ENCODE results near the gene DPYSL3. TPM values are rescaled to one million over a fixed set of nuclear protein-coding genes. Genes with fewer than 3 reads are reported as not detected.

DPYSL3 gene
- total and polyA plus RNA-seq, 4 donors = 0.35 to 3.6 (median 1.7) TPM

- no peak overlapping the region for H3K4me3 ChIP-seq (ENCODE audit: low read depth in 1 of 3, low read length in 3 of 3)
Measured at GRCh38 chr5:147400881-147401280, 109.0 kb downstream of the DPYSL3 start.

GRCh38 chr5:147400126-147400809 is 109.6 kb downstream of the DPYSL3 start:
- TF ChIP-seq FOXA2 (IDR thresholded peaks at IDR 0.05) (no peak), EGR1 (IDR thresholded peaks at IDR 0.05; ENCODE audit: low read depth in 2 of 2) (no peak), TAF1 (conservative IDR thresholded peaks at IDR 0.05) (no peak), GABPA (IDR thresholded peaks at IDR 0.05 in 1 of 2, conservative IDR thresholded peaks at IDR 0.05 in 1 of 2) (no peak), HNF4A (conservative IDR thresholded peaks at IDR 0.05) (no peak), RXRA (IDR thresholded peaks at IDR 0.05) (no peak), YY1 (IDR thresholded peaks at IDR 0.05) (no peak), NR2F2 (IDR thresholded peaks at IDR 0.05) (no peak), ZBTB33 (IDR thresholded peaks at IDR 0.05) (no peak), RAD21 (IDR thresholded peaks at IDR 0.05) (no peak), SP1 (IDR thresholded peaks at IDR 0.05) (no peak), REST (IDR thresholded peaks at IDR 0.05) (no peak), HNF4G (IDR thresholded peaks at IDR 0.05) (no peak), MAX (IDR thresholded peaks at IDR 0.05) (no peak), FOXA1 (IDR thresholded peaks at IDR 0.05) (no peak)
- TF ChIP-seq, protein P1, sequence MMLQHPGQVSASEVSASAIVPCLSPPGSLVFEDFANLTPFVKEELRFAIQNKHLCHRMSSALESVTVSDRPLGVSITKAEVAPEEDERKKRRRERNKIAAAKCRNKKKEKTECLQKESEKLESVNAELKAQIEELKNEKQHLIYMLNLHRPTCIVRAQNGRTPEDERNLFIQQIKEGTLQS (IDR thresholded peaks at IDR 0.05) = no peak
- TF ChIP-seq, protein P2, sequence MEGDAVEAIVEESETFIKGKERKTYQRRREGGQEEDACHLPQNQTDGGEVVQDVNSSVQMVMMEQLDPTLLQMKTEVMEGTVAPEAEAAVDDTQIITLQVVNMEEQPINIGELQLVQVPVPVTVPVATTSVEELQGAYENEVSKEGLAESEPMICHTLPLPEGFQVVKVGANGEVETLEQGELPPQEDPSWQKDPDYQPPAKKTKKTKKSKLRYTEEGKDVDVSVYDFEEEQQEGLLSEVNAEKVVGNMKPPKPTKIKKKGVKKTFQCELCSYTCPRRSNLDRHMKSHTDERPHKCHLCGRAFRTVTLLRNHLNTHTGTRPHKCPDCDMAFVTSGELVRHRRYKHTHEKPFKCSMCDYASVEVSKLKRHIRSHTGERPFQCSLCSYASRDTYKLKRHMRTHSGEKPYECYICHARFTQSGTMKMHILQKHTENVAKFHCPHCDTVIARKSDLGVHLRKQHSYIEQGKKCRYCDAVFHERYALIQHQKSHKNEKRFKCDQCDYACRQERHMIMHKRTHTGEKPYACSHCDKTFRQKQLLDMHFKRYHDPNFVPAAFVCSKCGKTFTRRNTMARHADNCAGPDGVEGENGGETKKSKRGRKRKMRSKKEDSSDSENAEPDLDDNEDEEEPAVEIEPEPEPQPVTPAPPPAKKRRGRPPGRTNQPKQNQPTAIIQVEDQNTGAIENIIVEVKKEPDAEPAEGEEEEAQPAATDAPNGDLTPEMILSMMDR (IDR thresholded peaks at IDR 0.05; ENCODE audit: low read depth, low read length, missing input control) = no peak
- no peaks in the 10 kb centered on the region for H3K4me1 ChIP-seq (ENCODE audit: control insufficient read depth in 4 of 4, insufficient read depth in 4 of 4, low read length in 3 of 4)
- H3K4me3 ChIP-seq (ENCODE audit: low read depth in 1 of 3, low read length in 3 of 3) = no peak overlapping the region
- no peak for DNase-seq (ENCODE audit: low spot score)
- H3K36me3 ChIP-seq (ENCODE audit: control insufficient read depth in 4 of 4, insufficient read depth in 3 of 4, low read depth in 1 of 4, low read length in 3 of 4) = no peaks in the 10 kb centered on the region
- 88% methylated on average over 7 of the region's 7 CpGs for WGBS
- no peaks in the 10 kb centered on the region for H3K9me3 ChIP-seq (ENCODE audit: control insufficient read depth in 4 of 4, low read length in 3 of 4)
- no peak overlapping the region for H3K9ac ChIP-seq (ENCODE audit: low read depth in 1 of 2, low read length in 2 of 2)
- H3K27ac ChIP-seq (ENCODE audit: low read depth in 1 of 2, low read length in 2 of 2) = no peak overlapping the region
- H3K27me3 ChIP-seq (ENCODE audit: control insufficient read depth in 4 of 4, insufficient read depth in 4 of 4, low read length in 3 of 4) = no peaks in the 10 kb centered on the region

More at GRCh38 chr5:147400881-147401280, 109.0 kb downstream of the DPYSL3 start:
- no peaks in the 10 kb centered on the region for H3K27me3 ChIP-seq (ENCODE audit: control insufficient read depth in 4 of 4, insufficient read depth in 4 of 4, low read length in 3 of 4)
- no peaks in the 10 kb centered on the region for H3K4me1 ChIP-seq (ENCODE audit: control insufficient read depth in 4 of 4, insufficient read depth in 4 of 4, low read length in 3 of 4)
- H3K9ac ChIP-seq (ENCODE audit: low read depth in 1 of 2, low read length in 2 of 2) = no peak overlapping the region
- no peaks in the 10 kb centered on the region for H3K36me3 ChIP-seq (ENCODE audit: control insufficient read depth in 4 of 4, insufficient read depth in 3 of 4, low read depth in 1 of 4, low read length in 3 of 4)
- no peak overlapping the region for H3K27ac ChIP-seq (ENCODE audit: low read depth in 1 of 2, low read length in 2 of 2)
- TF ChIP-seq HNF4G (IDR thresholded peaks at IDR 0.05) (no peak), FOXA1 (IDR thresholded peaks at IDR 0.05) (no peak), TAF1 (conservative IDR thresholded peaks at IDR 0.05) (no peak)
- no peak for DNase-seq (ENCODE audit: low spot score)
- H3K9me3 ChIP-seq (ENCODE audit: control insufficient read depth in 4 of 4, low read length in 3 of 4) = no peaks in the 10 kb centered on the region

All from liver (tissue), 9 donors.